ENCODE results near the gene P2RY13.

Gene P2RY13

GRCh38 chr3:151329363-151329762 is at the start of gene P2RY13:
Gene P2RY13, minus strand, starts transcription at chr3:151329549. Its CDS starts 21 bp downstream, at chr3:151329528.
- Mint-ChIP-seq H3K9me3 (no peaks in the 10 kb centered on the region), H3K4me3 (no peak within 1 kb of the TSS), H3K27me3 (peaks cover 27% of the 10 kb centered on the region), H3K4me1 (peaks cover 6% of the 10 kb centered on the region), H3K27ac (ENCODE audit: low read depth) (no peak within 1 kb of the TSS), H3K36me3 (ENCODE audit: insufficient read depth) (peaks cover 2% of the 10 kb centered on the region)
- no peak for ATAC-seq (replicated peaks; ENCODE audit: extremely low read depth, poor library complexity, severe bottlenecking)
- DNase-seq (ENCODE audit: low spot score in 2 of 2): no peak

GRCh38 chr3:151377768-151378385 is 48.5 kb upstream of the P2RY13 start:
- Mint-ChIP-seq H3K27ac (ENCODE audit: low read depth) (no peak overlapping the region), H3K9me3 (no peaks in the 10 kb centered on the region), H3K36me3 (ENCODE audit: insufficient read depth) (no peaks in the 10 kb centered on the region), H3K27me3 (peaks cover 17% of the 10 kb centered on the region), H3K4me1 (no peaks in the 10 kb centered on the region), H3K4me3 (no peak overlapping the region)
- DNase-seq (ENCODE audit: low spot score in 2 of 2) (no peak), ATAC-seq (replicated peaks; ENCODE audit: extremely low read depth, poor library complexity, severe bottlenecking) (no peak)

GRCh38 chr3:151372063-151372820 is 42.9 kb upstream of the P2RY13 start:
- Mint-ChIP-seq H3K27me3 (peaks cover 16% of the 10 kb centered on the region), H3K9me3 (no peaks in the 10 kb centered on the region), H3K4me3 (no peak overlapping the region), H3K4me1 (no peaks in the 10 kb centered on the region), H3K27ac (ENCODE audit: low read depth) (no peak overlapping the region), H3K36me3 (ENCODE audit: insufficient read depth) (no peaks in the 10 kb centered on the region)
- DNase-seq (ENCODE audit: low spot score in 2 of 2) (no peak), ATAC-seq (replicated peaks; ENCODE audit: extremely low read depth, poor library complexity, severe bottlenecking) (no peak)

- ATAC-seq (replicated peaks; ENCODE audit: extremely low read depth, poor library complexity, severe bottlenecking) (no peak), DNase-seq (ENCODE audit: low spot score in 2 of 2) (no peak)
- Mint-ChIP-seq H3K4me1 (no peaks in the 10 kb centered on the region), H3K36me3 (ENCODE audit: insufficient read depth) (no peaks in the 10 kb centered on the region), H3K4me3 (no peak overlapping the region), H3K27me3 (peaks cover 10% of the 10 kb centered on the region), H3K9me3 (no peaks in the 10 kb centered on the region), H3K27ac (ENCODE audit: low read depth) (no peak overlapping the region)
These were observed 42.2 kb upstream of the P2RY13 start for GRCh38 chr3:151371526-151371925.

GRCh38 chr3:151367448-151367847 is 38.1 kb upstream of the P2RY13 start:
- Mint-ChIP-seq H3K4me1 (no peaks in the 10 kb centered on the region), H3K36me3 (ENCODE audit: insufficient read depth) (no peaks in the 10 kb centered on the region), H3K4me3 (no peak overlapping the region), H3K9me3 (no peaks in the 10 kb centered on the region), H3K27me3 (peaks cover 20% of the 10 kb centered on the region), H3K27ac (ENCODE audit: low read depth) (no peak overlapping the region)
- no peak for DNase-seq (ENCODE audit: low spot score in 2 of 2)
- ATAC-seq (replicated peaks; ENCODE audit: extremely low read depth, poor library complexity, severe bottlenecking): no peak

- peaks cover 24% of the 10 kb centered on the region for H3K27me3 Mint-ChIP-seq
- H3K36me3 Mint-ChIP-seq (ENCODE audit: insufficient read depth): no peaks in the 10 kb centered on the region
- no peak overlapping the region for H3K27ac Mint-ChIP-seq (ENCODE audit: low read depth)
- no peak overlapping the region for H3K4me3 Mint-ChIP-seq
- no peaks in the 10 kb centered on the region for H3K4me1 Mint-ChIP-seq
- H3K9me3 Mint-ChIP-seq: no peaks in the 10 kb centered on the region
- ATAC-seq (replicated peaks; ENCODE audit: extremely low read depth, poor library complexity, severe bottlenecking) (no peak), DNase-seq (ENCODE audit: low spot score in 2 of 2) (no peak)
These were observed 37.6 kb upstream of the P2RY13 start for GRCh38 chr3:151366993-151367392.

GRCh38 chr3:151362751-151363174 is 33.4 kb upstream of the P2RY13 start:
- no peak for ATAC-seq (replicated peaks; ENCODE audit: extremely low read depth, poor library complexity, severe bottlenecking)
- Mint-ChIP-seq H3K36me3 (ENCODE audit: insufficient read depth) (no peaks in the 10 kb centered on the region), H3K27ac (ENCODE audit: low read depth) (no peak overlapping the region), H3K9me3 (no peaks in the 10 kb centered on the region), H3K27me3 (peaks cover 22% of the 10 kb centered on the region), H3K4me1 (no peaks in the 10 kb centered on the region), H3K4me3 (no peak overlapping the region)
- no peak for DNase-seq (ENCODE audit: low spot score in 2 of 2)

GRCh38 chr3:151357463-151357850 is 28.1 kb upstream of the P2RY13 start:
- Mint-ChIP-seq H3K9me3 (no peaks in the 10 kb centered on the region), H3K4me3 (no peak overlapping the region), H3K4me1 (no peaks in the 10 kb centered on the region), H3K27me3 (peaks cover 9% of the 10 kb centered on the region), H3K36me3 (ENCODE audit: insufficient read depth) (no peaks in the 10 kb centered on the region), H3K27ac (ENCODE audit: low read depth) (no peak overlapping the region)
- ATAC-seq (replicated peaks; ENCODE audit: extremely low read depth, poor library complexity, severe bottlenecking) (no peak), DNase-seq (ENCODE audit: low spot score in 2 of 2) (no peak)

- Mint-ChIP-seq H3K4me1 (no peaks in the 10 kb centered on the region), H3K9me3 (no peaks in the 10 kb centered on the region), H3K27ac (ENCODE audit: low read depth) (no peak overlapping the region), H3K27me3 (peaks cover 9% of the 10 kb centered on the region), H3K4me3 (no peak overlapping the region), H3K36me3 (ENCODE audit: insufficient read depth) (no peaks in the 10 kb centered on the region)
- ATAC-seq (replicated peaks; ENCODE audit: extremely low read depth, poor library complexity, severe bottlenecking) (no peak), DNase-seq (ENCODE audit: low spot score in 2 of 2) (no peak)
These were observed 27.6 kb upstream of the P2RY13 start for GRCh38 chr3:151356794-151357462.

GRCh38 chr3:151351648-151352047 is 22.3 kb upstream of the P2RY13 start:
- Mint-ChIP-seq H3K9me3 (no peaks in the 10 kb centered on the region), H3K27ac (ENCODE audit: low read depth) (no peak overlapping the region), H3K36me3 (ENCODE audit: insufficient read depth) (no peaks in the 10 kb centered on the region), H3K4me3 (no peak overlapping the region), H3K27me3 (peaks cover 49% of the 10 kb centered on the region), H3K4me1 (no peaks in the 10 kb centered on the region)
- DNase-seq (ENCODE audit: low spot score in 2 of 2) (no peak), ATAC-seq (replicated peaks; ENCODE audit: extremely low read depth, poor library complexity, severe bottlenecking) (no peak)

GRCh38 chr3:151351219-151351618 is 21.9 kb upstream of the P2RY13 start:
- DNase-seq (ENCODE audit: low spot score in 2 of 2) (no peak), ATAC-seq (replicated peaks; ENCODE audit: extremely low read depth, poor library complexity, severe bottlenecking) (no peak)
- Mint-ChIP-seq H3K4me1 (peaks cover 3% of the 10 kb centered on the region), H3K27ac (ENCODE audit: low read depth) (no peak overlapping the region), H3K9me3 (no peaks in the 10 kb centered on the region), H3K4me3 (no peak overlapping the region), H3K27me3 (peaks cover 54% of the 10 kb centered on the region), H3K36me3 (ENCODE audit: insufficient read depth) (no peaks in the 10 kb centered on the region)

- Mint-ChIP-seq H3K27ac (ENCODE audit: low read depth) (no peak overlapping the region), H3K27me3 (peaks cover 59% of the 10 kb centered on the region), H3K9me3 (no peaks in the 10 kb centered on the region), H3K36me3 (ENCODE audit: insufficient read depth) (no peaks in the 10 kb centered on the region), H3K4me3 (no peak overlapping the region), H3K4me1 (peaks cover 8% of the 10 kb centered on the region)
- no peak for ATAC-seq (replicated peaks; ENCODE audit: extremely low read depth, poor library complexity, severe bottlenecking)
- DNase-seq (ENCODE audit: low spot score in 2 of 2): no peak
These were observed 21.3 kb upstream of the P2RY13 start for GRCh38 chr3:151350656-151351055.

GRCh38 chr3:151347432-151347831 is 18.1 kb upstream of the P2RY13 start:
- DNase-seq (ENCODE audit: low spot score in 2 of 2) (no peak), ATAC-seq (replicated peaks; ENCODE audit: extremely low read depth, poor library complexity, severe bottlenecking) (peak; percentile 19)
- no peaks in the 10 kb centered on the region for H3K9me3 Mint-ChIP-seq
- peaks cover 77% of the 10 kb centered on the region for H3K27me3 Mint-ChIP-seq
- no peak overlapping the region for H3K27ac Mint-ChIP-seq (ENCODE audit: low read depth)
- peaks cover 8% of the 10 kb centered on the region for H3K4me1 Mint-ChIP-seq
- H3K4me3 Mint-ChIP-seq: no peak overlapping the region
- no peaks in the 10 kb centered on the region for H3K36me3 Mint-ChIP-seq (ENCODE audit: insufficient read depth)
